Osteoblast (primary cell): ENCODE data around the gene RGS12. TPM values are rescaled to one million over a fixed set of nuclear protein-coding genes. Genes with fewer than 3 reads are reported as not detected.

ENCODE experiments used
- DNase-seq: peaks from one replicate; pipeline ENCODE4 v3.0.0; 2011; ENCODE audit warnings: low spot score, mixed read lengths; ENCODE audit not compliant: insufficient read length; ENCODE audit errors: missing footprints
- H2AFZ ChIP-seq: 2 replicates; pipeline ENCODE4 v1.6.0; 2011; ENCODE audit warnings: mild to moderate bottlenecking, low read length
- H3K27ac ChIP-seq: 2 replicates; pipeline ENCODE4 v1.5.1; 2011; ENCODE audit warnings: mild to moderate bottlenecking, low read depth, low read length, moderate library complexity
- H3K27me3 ChIP-seq: 2 replicates; pipeline ENCODE4 v1.6.0; 2012; ENCODE audit warnings: mild to moderate bottlenecking, control low read depth, inconsistent platforms, low read length, moderate library complexity; ENCODE audit not compliant: insufficient read depth
- H3K36me3 ChIP-seq: 2 replicates; pipeline ENCODE4 v1.5.1; 2011; ENCODE audit warnings: mild to moderate bottlenecking, low read length, control low read depth, moderate library complexity; ENCODE audit not compliant: insufficient read depth
- H3K4me1 ChIP-seq: 2 replicates; pipeline ENCODE4 v1.5.1; 2011; ENCODE audit warnings: mild to moderate bottlenecking, low read length, control low read depth, moderate library complexity; ENCODE audit not compliant: insufficient read depth
- H3K4me2 ChIP-seq: 2 replicates; pipeline ENCODE4 v1.6.0; 2011; ENCODE audit warnings: mild to moderate bottlenecking, low read length; ENCODE audit not compliant: insufficient read depth
- H3K4me3 ChIP-seq: fragments of 200-600 bp; sonication (generic); 3 replicates; pipeline ENCODE4 v1.5.1; 2012; ENCODE audit warnings: mild to moderate bottlenecking, low read length, inconsistent platforms; ENCODE audit not compliant: insufficient read depth
- H3K79me2 ChIP-seq: 2 replicates; pipeline ENCODE4 v1.6.0; 2012; ENCODE audit warnings: mild to moderate bottlenecking, low read length, control low read depth, inconsistent platforms; ENCODE audit not compliant: insufficient read depth
- H3K9me3 ChIP-seq: 2 replicates; pipeline ENCODE4 v1.5.1; 2011; ENCODE audit warnings: low read depth, low read length, control low read depth
- H4K20me1 ChIP-seq: 2 replicates; pipeline ENCODE4 v1.6.0; 2012; ENCODE audit warnings: mild to moderate bottlenecking, low read length, control low read depth; ENCODE audit not compliant: insufficient read depth
- CTCF ChIP-seq: IDR thresholded peaks from 2 replicates; pipeline ENCODE4 v1.5.1; 2011; ENCODE audit warnings: mild to moderate bottlenecking, low read depth, low read length, moderate library complexity; ENCODE audit errors: extremely low read depth
- total RNA-seq: library from RNA; depleted of rRNA; stranded (reverse); fragments of >200 nt; gene quantifications from 2 replicates; pipeline ENCODE4 v1.2.3, GENCODE V29; 2012

Gene RGS12
- total RNA-seq, 1 donor, result 61.2 TPM

- Histone ChIP-seq H4K20me1 (peaks cover 54% of the 10 kb centered on the region), H3K9me3 (no peaks in the 10 kb centered on the region), H3K4me1 (peaks cover 20% of the 10 kb centered on the region), H3K79me2 (peaks cover 77% of the 10 kb centered on the region), H3K27ac (no peak overlapping the region), H2AFZ (peak overlapping the region; percentile 20), H3K27me3 (no peaks in the 10 kb centered on the region), H3K4me2 (peak overlapping the region; percentile 46), H3K4me3 (no peak overlapping the region), H3K36me3 (no peaks in the 10 kb centered on the region)
- peak; percentile 92 for DNase-seq
- TF ChIP-seq CTCF, result no peak
Observed at GRCh38 chr4:3304831-3305609, 12.2 kb downstream of the RGS12 start.

GRCh38 chr4:3305610-3306371 lies 13.0 kb downstream of the RGS12 start:
- Histone ChIP-seq H2AFZ (no peak overlapping the region), H3K27ac (no peak overlapping the region), H3K4me2 (no peak overlapping the region), H3K79me2 (peaks cover 75% of the 10 kb centered on the region), H4K20me1 (peaks cover 54% of the 10 kb centered on the region), H3K27me3 (no peaks in the 10 kb centered on the region), H3K9me3 (no peaks in the 10 kb centered on the region), H3K4me1 (peaks cover 20% of the 10 kb centered on the region), H3K36me3 (no peaks in the 10 kb centered on the region), H3K4me3 (no peak overlapping the region)
- TF ChIP-seq CTCF, result no peak
- peak; percentile 94 for DNase-seq

GRCh38 chr4:3306450-3306849 lies 13.6 kb downstream of the RGS12 start:
- H3K4me2 ChIP-seq, result no peak overlapping the region
- peaks cover 20% of the 10 kb centered on the region for H3K4me1 ChIP-seq
- H3K79me2 ChIP-seq, result peaks cover 73% of the 10 kb centered on the region
- no peak overlapping the region for H3K4me3 ChIP-seq
- DNase-seq, result peak; percentile 77
- H3K27ac ChIP-seq, result no peak overlapping the region
- H3K36me3 ChIP-seq, result no peaks in the 10 kb centered on the region
- H3K9me3 ChIP-seq, result no peaks in the 10 kb centered on the region
- H3K27me3 ChIP-seq, result no peaks in the 10 kb centered on the region
- TF ChIP-seq CTCF, result no peak
- H4K20me1 ChIP-seq, result peaks cover 52% of the 10 kb centered on the region
- no peak overlapping the region for H2AFZ ChIP-seq

GRCh38 chr4:3307060-3307459 lies 14.2 kb downstream of the RGS12 start:
- Histone ChIP-seq H2AFZ (no peak overlapping the region), H3K36me3 (no peaks in the 10 kb centered on the region), H3K27ac (no peak overlapping the region), H3K79me2 (peaks cover 67% of the 10 kb centered on the region), H3K9me3 (no peaks in the 10 kb centered on the region), H4K20me1 (peaks cover 52% of the 10 kb centered on the region), H3K4me1 (peaks cover 16% of the 10 kb centered on the region), H3K27me3 (no peaks in the 10 kb centered on the region), H3K4me2 (no peak overlapping the region), H3K4me3 (no peak overlapping the region)
- peak; percentile 34 for DNase-seq
- no peak for TF ChIP-seq CTCF
